Tibial nerve (tissue), 3 donors: ENCODE results near the gene ADAMTS9.

Source experiments
- POLR2A ChIP-seq, 2 donors: fragments of 450-650 bp; IDR thresholded peaks; one replicate each; pipeline ENCODE4 v1.6.1; 2017; ENCODE audit warnings: antibody characterized with exemption in 2 of 2, mild to moderate bottlenecking in 2 of 2, moderate library complexity in 2 of 2
- TF ChIP-seq, protein P1 (sequence below), 5 experiments: fragments of 200-600 bp in 3 of 5; fragments of 450-650 bp in 2 of 5; sonication (generic) in 3 of 5; IDR thresholded peaks; one replicate each; pipeline ENCODE4 v1.5.1; 2016 to 2019; ENCODE audit warnings: antibody characterized with exemption in 5 of 5, mild to moderate bottlenecking in 3 of 5, moderate library complexity in 2 of 5

DNA sequence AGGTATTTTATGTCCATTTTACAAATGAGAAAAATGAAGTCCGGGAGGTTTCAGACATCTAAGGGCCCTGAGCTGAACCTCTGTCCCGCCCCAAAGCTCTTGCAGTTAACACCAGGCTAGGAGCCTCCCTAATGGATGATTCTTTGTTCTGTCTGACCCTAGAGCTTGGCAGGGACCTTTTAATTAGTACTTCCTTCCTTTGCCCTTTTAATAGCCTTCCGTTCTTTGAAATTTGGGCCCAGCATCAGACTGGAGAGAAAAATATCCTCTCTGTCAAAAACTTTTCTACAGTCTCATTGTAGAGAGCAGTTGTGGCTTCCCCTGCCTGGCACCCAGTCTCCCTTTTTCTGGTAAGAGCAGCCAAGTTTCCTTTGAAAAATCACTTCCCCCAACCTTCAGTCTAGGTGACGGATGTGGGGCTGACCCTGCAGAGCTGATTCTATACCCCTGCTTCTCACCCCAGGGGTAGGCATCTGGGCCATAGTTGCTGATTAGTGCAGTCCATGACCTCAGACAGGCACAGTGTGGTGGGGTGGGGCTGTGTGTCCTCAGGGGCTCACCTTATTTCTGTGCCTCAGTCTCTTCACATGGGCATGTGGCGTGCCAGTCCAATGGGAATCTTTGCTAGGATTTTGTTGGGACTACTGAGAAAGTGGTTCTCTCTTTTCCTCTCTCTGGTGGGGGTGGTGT lies 220.4 kb downstream of the ADAMTS9 start:
- TF ChIP-seq, protein P1, sequence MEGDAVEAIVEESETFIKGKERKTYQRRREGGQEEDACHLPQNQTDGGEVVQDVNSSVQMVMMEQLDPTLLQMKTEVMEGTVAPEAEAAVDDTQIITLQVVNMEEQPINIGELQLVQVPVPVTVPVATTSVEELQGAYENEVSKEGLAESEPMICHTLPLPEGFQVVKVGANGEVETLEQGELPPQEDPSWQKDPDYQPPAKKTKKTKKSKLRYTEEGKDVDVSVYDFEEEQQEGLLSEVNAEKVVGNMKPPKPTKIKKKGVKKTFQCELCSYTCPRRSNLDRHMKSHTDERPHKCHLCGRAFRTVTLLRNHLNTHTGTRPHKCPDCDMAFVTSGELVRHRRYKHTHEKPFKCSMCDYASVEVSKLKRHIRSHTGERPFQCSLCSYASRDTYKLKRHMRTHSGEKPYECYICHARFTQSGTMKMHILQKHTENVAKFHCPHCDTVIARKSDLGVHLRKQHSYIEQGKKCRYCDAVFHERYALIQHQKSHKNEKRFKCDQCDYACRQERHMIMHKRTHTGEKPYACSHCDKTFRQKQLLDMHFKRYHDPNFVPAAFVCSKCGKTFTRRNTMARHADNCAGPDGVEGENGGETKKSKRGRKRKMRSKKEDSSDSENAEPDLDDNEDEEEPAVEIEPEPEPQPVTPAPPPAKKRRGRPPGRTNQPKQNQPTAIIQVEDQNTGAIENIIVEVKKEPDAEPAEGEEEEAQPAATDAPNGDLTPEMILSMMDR (IDR thresholded peaks at IDR 0.05), result no peak
- TF ChIP-seq POLR2A (IDR thresholded peaks at IDR 0.05), result no peak
